ENCODE measurements around the gene UBL4A. TPM values are rescaled to one million over a fixed set of nuclear protein-coding genes. Genes with fewer than 3 reads are reported as not detected.

The UBL4A gene
- total RNA-seq, 1 experiment from 2014 or later: 101 TPM

DNA sequence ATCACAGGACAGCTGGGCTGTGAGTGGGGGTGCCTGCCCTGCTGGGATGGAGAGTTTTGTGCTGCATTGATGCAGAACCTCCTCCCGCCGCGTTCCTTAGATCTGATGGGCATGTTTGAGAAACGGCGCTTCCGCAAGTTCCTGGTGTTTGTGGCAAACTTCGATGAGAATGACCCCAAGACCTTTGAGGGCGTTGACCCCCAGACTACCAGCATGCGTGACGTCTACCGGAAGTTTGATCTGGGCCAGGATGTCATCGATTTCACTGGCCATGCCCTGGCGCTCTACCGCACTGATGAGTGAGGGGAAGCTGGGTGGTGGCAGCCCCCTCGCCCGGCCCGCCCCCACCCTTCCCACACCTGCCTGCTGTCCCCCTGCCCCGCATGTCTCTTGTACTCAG lies 46.6 kb downstream of the UBL4A start:
- no peak for DNase-seq (ENCODE audit: low read depth)

DNA sequence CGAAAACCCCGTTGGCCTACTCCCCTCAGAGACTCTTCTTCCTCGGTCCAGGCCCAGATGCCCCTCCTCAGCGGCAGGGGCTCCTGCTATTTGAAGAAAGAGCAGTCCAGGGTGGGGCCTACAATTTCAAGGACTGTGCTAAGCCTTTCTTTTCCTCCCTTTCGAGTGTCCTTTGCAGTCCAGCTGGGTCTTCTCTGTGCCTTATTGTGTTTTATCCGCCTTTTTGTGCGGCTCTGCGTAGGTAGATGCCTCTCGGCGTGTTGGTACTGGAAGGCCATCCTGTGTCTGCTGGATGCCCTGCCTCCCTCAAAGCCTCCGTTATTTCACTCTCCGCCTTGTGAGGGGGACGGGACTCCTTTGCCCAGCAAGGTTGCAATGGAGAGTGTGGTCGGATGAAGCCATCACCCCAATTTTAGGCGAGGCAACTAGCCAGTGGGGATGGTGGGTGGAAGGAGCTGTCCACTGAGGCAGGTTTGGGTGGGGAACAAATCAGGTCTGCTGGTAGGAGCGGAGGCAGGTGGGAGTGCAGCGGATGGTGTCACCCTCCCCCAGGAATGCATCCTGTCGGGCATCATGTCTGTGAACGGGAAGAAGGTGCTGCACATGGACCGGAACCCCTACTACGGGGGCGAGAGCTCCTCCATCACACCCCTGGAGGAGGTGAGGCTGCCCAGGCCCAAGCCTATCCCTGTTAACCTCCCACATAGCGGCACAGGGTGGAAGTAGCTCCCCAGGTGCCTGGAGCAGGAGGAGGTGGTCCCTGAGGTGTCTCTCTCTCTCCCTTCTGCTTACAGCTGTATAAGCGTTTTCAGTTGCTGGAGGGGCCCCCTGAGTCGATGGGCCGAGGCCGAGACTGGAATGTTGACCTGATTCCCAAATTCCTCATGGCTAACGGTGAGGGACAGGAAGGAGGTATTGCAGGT lies 48.2 kb downstream of the UBL4A start:
- DNase-seq (ENCODE audit: low read depth): no peak

DNA sequence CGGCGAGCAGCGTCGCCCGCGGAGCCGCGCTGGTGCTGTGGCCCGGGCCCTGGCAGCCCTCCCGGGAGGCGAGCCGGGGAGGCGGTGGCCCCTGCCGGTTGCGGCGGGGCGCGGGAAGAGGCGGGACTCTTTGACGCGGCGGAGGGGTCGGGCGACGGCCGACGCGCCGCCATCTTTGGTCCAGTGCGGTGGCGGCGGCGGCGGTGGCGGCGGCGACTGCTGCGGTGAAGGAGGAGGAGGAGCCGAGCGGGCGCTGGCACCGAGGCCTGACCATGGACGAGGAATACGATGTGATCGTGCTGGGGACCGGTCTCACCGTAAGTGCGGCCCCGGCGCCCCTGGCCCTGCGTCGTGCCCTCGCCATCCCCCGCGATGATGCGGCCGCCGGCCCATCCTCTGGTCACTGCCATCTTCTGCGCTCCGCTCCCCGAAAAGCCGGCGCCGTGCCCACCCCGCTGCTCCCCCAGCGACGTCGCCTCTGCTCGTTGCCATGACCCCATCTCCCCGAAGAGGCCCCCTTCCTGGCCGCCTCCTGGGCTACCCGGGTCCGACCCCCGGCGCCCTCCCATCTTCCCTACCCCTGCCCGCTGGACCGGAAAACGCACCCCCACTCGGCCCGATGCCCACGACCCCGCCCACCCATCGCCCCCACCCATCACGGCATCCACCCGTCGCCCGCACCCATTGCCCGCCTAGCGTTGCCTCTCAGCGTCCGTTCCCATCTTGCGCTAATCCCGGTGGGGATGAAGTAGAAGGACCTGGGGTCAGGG lies 49.2 kb downstream of the UBL4A start, which contains the start of gene GDI1:
GDI1 (plus strand) TSS at position 172 of the 770 bp plus-strand sequence; CDS start at position 273, 101 bp downstream.
- peak; percentile 54 for DNase-seq (ENCODE audit: low read depth)

DNA sequence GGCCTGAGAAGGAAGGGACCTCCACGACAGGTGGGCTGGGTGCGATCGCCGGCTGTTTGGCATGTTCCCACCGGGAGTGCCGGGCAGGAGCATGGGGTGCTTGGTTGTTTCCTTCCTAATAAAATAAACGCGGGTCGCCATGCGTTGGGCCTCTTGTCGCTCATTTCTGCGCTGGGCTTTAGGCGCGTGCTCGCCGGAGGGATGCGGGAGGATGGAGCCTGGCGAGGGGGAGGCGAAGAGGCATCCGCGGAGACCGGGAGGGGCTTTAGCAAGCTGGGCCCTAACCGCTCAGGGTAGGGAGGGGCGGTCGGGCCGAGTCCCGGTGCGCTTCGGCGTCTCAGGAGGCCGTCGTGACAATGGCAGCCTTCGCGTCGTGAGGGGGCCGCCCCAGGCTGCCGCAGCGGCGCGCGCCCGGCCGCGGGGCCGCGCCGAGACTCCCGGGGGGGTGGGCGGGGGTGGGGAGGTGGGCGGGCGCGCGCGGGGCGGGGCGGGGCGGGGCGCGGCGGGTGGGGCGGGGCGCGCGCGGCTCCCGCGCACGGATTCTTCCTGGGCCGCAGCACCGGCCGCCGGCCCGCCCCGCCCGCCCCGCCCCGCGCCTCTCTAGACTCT lies 49.9 kb downstream of the UBL4A start:
- no peak for DNase-seq (ENCODE audit: low read depth)

DNA sequence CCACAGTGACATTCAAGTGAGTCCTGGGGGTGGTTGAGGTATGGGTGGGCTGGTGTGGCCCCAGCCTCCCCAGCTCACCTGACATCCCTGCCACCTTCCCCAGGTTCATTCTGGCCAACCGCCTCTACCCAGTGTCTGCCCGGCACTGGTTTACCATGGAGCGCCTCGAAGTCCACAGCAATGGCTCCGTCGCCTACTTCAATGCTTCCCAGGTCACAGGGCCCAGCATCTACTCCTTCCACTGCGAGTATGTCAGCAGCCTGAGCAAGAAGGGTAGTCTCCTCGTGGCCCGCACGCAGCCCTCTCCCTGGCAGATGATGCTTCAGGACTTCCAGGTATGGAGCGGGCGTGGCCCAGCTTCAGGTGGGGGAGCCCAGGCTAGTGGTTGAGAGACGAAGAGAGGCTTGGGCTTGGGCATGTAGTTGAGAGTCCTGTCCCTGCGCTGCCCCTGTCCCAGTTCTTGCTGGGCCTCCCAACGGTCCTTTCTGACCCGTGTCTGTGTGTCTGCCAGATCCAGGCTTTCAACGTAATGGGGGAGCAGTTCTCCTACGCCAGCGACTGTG lies 51.2 kb downstream of the UBL4A start:
- no peak for DNase-seq (ENCODE audit: low read depth)

DNA sequence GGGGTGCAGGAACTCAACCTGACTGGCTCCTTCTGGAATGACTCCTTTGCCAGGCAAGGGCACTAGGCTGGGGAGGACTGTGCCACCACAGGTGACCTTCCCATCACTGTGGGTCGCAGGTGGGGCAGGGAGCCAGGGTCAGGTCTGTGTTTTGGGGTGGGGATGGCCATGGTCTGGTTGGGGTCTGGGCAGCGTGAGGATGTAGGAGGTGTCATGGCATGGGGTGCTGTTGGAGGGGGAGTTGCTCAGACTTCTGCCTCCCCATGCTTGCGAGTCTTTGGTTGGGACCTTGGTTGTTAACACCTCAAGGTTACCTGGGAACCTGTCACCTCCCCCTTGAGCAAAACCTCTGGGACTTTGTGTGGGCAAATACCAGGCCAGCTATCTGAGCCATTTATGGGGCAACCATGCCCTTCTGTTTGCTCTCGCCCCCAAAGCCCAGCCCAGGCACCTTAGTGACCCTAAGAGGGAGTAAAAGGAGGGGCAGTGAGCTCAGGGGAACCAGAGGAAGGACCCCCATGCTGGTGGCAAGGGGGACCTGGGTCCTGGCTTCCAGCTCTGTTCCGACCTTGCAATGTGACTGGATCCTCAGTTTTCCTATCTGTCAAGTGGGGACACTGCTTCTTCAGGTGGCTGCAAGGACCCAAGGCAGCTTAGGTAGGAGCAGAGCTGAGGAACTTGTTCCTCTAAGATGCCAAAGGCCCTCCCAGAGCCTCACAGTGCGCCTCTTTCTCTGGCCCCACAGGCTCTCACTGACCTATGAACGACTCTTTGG lies 51.8 kb downstream of the UBL4A start:
- DNase-seq (ENCODE audit: low read depth): no peak

Other genes with a start within 250 kb of the UBL4A start
- gene OPN1MW3, start 229.0 kb downstream of the UBL4A start, total RNA-seq (2014; rRNA removed; shearing (Covaris generic)): not detected in 2 replicates
- gene TEX28, start 191.5 kb downstream of the UBL4A start, total RNA-seq (2014; rRNA removed; shearing (Covaris generic)): not detected in 2 replicates
- gene TKTL1, start 190.8 kb downstream of the UBL4A start, total RNA-seq (2014; rRNA removed; shearing (Covaris generic)): 0.22 TPM in 1 of 2 replicates, not detected in the other
- gene FLNA, start 112.0 kb downstream of the UBL4A start, total RNA-seq (2014; rRNA removed; shearing (Covaris generic)): 1,078 and 2,383 TPM in 2 replicates
- gene EMD, start 107.3 kb downstream of the UBL4A start, total RNA-seq (2014; rRNA removed; shearing (Covaris generic)): 101 and 105 TPM in 2 replicates
- 3,989 and 5,487 TPM in 2 replicates for gene RPL10, start 88.2 kb downstream of the UBL4A start, total RNA-seq (2014; rRNA removed; shearing (Covaris generic))
- gene DNASE1L1, start 77.4 kb downstream of the UBL4A start, total RNA-seq (2014; rRNA removed; shearing (Covaris generic)): 49.1 and 65.3 TPM in 2 replicates
- 24.9 and 32.1 TPM in 2 replicates for gene TAFAZZIN, start 75.1 kb downstream of the UBL4A start, total RNA-seq (2014; rRNA removed; shearing (Covaris generic))
- gene ATP6AP1, start 57.9 kb downstream of the UBL4A start, total RNA-seq (2014; rRNA removed; shearing (Covaris generic)): 123 and 144 TPM in 2 replicates
- gene GDI1, start 49.5 kb downstream of the UBL4A start, total RNA-seq (2014; rRNA removed; shearing (Covaris generic)): 210 and 222 TPM in 2 replicates
- 99.6 and 139 TPM in 2 replicates for gene FAM50A, start 42.5 kb downstream of the UBL4A start, total RNA-seq (2014; rRNA removed; shearing (Covaris generic))
- 4.3 and 8.9 TPM in 2 replicates for gene PLXNA3, start 28.3 kb downstream of the UBL4A start, total RNA-seq (2014; rRNA removed; shearing (Covaris generic))
- 102 and 104 TPM in 2 replicates for gene LAGE3, start 7.3 kb downstream of the UBL4A start, total RNA-seq (2014; rRNA removed; shearing (Covaris generic))
- 65.4 and 80.7 TPM in 2 replicates for gene SLC10A3, start 4.0 kb upstream of the UBL4A start, total RNA-seq (2014; rRNA removed; shearing (Covaris generic))
- 53.2 and 72.8 TPM in 2 replicates for gene FAM3A, start 29.6 kb upstream of the UBL4A start, total RNA-seq (2014; rRNA removed; shearing (Covaris generic))
- 157 and 205 TPM in 2 replicates for gene G6PD, start 60.2 kb upstream of the UBL4A start, total RNA-seq (2014; rRNA removed; shearing (Covaris generic))
- gene IKBKG, start 61.0 kb upstream of the UBL4A start, total RNA-seq (2014; rRNA removed; shearing (Covaris generic)): 52.4 and 70.5 TPM in 2 replicates
- not detected in 2 replicates for gene CTAG1A, start 98.5 kb upstream of the UBL4A start, total RNA-seq (2014; rRNA removed; shearing (Covaris generic))
- gene CTAG1B, start 132.7 kb upstream of the UBL4A start, total RNA-seq (2014; rRNA removed; shearing (Covaris generic)): not detected in 2 replicates
- 1.1 TPM in 1 of 2 replicates, not detected in the other for gene CTAG2, start 167.0 kb upstream of the UBL4A start, total RNA-seq (2014; rRNA removed; shearing (Covaris generic))

All from M059J (cell line).